Sigmoid colon (tissue), 7 donors: ENCODE results near the gene SNRNP40. TPM values are rescaled to one million over a fixed set of nuclear protein-coding genes. Genes with fewer than 3 reads are reported as not detected.

Experiments used
- DNase-seq: peaks from one replicate; pipeline ENCODE4 v3.0.0-alpha.2; 2019
- H3K27ac ChIP-seq, 4 donors: fragments of 200-600 bp; sonication (generic); one replicate each; pipeline ENCODE4 v1.5.1; 2016 to 2019; ENCODE audit warnings: mild to moderate bottlenecking in 1 of 4
- H3K27me3 ChIP-seq, 3 donors: fragments of 200-600 bp; sonication (generic); one replicate each; pipeline ENCODE4 v1.5.1; 2019; ENCODE audit warnings: mild to moderate bottlenecking in 1 of 3
- H3K36me3 ChIP-seq, 4 donors: fragments of 200-600 bp; sonication (generic); one replicate each; pipeline ENCODE4 v1.5.1; 2016 to 2019
- H3K4me1 ChIP-seq, 4 donors: fragments of 200-600 bp; sonication (generic); one replicate each; pipeline ENCODE4 v1.5.1; 2017 to 2019
- H3K4me3 ChIP-seq, 4 donors: fragments of 200-600 bp; sonication (generic); one replicate each; pipeline ENCODE4 v1.5.1; 2017 to 2019; ENCODE audit warnings: mild to moderate bottlenecking in 2 of 4, moderate library complexity in 1 of 4
- H3K9me3 ChIP-seq, 4 donors: fragments of 200-600 bp in 3 of 4; sonication (generic) in 3 of 4; one replicate each; pipeline versions ENCODE4 v1.5.1 to v1.6.1; 2013 to 2019
- CTCF ChIP-seq, 4 experiments: fragments of 450-650 bp in 3 of 4; fragments of 200-600 bp in 1 of 4; IDR thresholded peaks; one replicate each; pipeline ENCODE4 v1.5.1; 2016 to 2019; ENCODE audit warnings: antibody characterized with exemption in 4 of 4, mild to moderate bottlenecking in 3 of 4, moderate library complexity in 2 of 4
- EP300 ChIP-seq, 4 donors: sonication (generic); formaldehyde crosslinking; IDR thresholded peaks; one replicate each; pipeline ENCODE4 v1.6.1; 2017; ENCODE audit warnings: antibody characterized with exemption in 4 of 4
- POLR2A ChIP-seq, 2 donors: fragments of 450-650 bp; IDR thresholded peaks; one replicate each; pipeline ENCODE4 v1.6.1; 2016; ENCODE audit warnings: antibody characterized with exemption in 2 of 2, mild to moderate bottlenecking in 2 of 2, moderate library complexity in 2 of 2
- POLR2AphosphoS5 ChIP-seq, 4 donors: sonication (generic); formaldehyde crosslinking; IDR thresholded peaks; one replicate each; pipeline ENCODE4 v1.6.1; 2017; ENCODE audit warnings: antibody characterized with exemption in 4 of 4
- WGBS, 2 donors: extraction: QIAGEN DNeasy Blood & Tissue Kit; methylation state at CpG; one replicate each; pipeline ENCODE4 v1.1.7; 2013; 5-methylcytosine and 5-hydroxymethylcytosine counted together
- intact Hi-C: fragments of 100-400 bp; cut with DNase I; formaldehyde crosslinking; loops from one replicate; pipeline ENCODE4 v1.15.1; 2023
- polyA plus RNA-seq, 3 donors: library from polyadenylated mRNA; stranded (reverse); fragments of 200-250 nt; gene quantifications; one replicate each; pipeline ENCODE4 v1.2.3, GENCODE V29; 2013
- total RNA-seq, 4 donors: library from RNA; depleted of rRNA; stranded (reverse); fragments of >200 nt; gene quantifications; one replicate each; pipeline ENCODE4 v1.1.0, GENCODE V29; 2016
- donor health status: healthy with polysubstance abuse.
- donor health status: Bipolar disorder and iron deficiency.
- donor health status: healthy.

The SNRNP40 gene
- 10 to 100 TPM; 19.4 to 36.4 (median 30.3) TPM for total RNA-seq
- 10 to 100 TPM; 21.0 to 36.2 (median 23.4) TPM for polyA plus RNA-seq

- Histone ChIP-seq H3K27ac (peak within 1 kb of the TSS; percentile 90 to 94 (median 92)), H3K4me3 (peak within 1 kb of the TSS; percentile 76 to 91 (median 83)), H3K4me1 (peaks cover 0 to 47% (median 30%) of the 10 kb centered on the region in 4 donors), H3K27me3 (no peaks in the 10 kb centered on the region), H3K9me3 (no peaks in the 10 kb centered on the region), H3K36me3 (peaks cover 0 to 30% (median 9%) of the 10 kb centered on the region in 4 donors)
- intact Hi-C loops, result loop anchor here (5.0 to 10.0 kb wide), 2 partner anchors 134 to 232 kb away; partner anchors contain the start of gene PUM1
- DNase-seq, result peak; percentile 98
- TF ChIP-seq POLR2AphosphoS5 (IDR thresholded peaks at IDR 0.05) (peak; percentile 78 to 96 (median 90)), POLR2A (IDR thresholded peaks at IDR 0.05) (peak; percentile 62 to 70), EP300 (IDR thresholded peaks at IDR 0.05) (no peak)
- WGBS, 2 donors, result 0% methylated on average over 53 of the region's 53 CpGs
Observed at GRCh38 chr1:31296486-31297276, at the start of gene SNRNP40, which contains the start of gene ZCCHC17. Gene SNRNP40, minus strand, starts transcription at chr1:31296788. Its CDS starts 37 bp downstream, at chr1:31296751. Gene ZCCHC17, plus strand, starts transcription at chr1:31297032. Its CDS starts 13,067 bp downstream, at chr1:31310099.

GRCh38 chr1:31345635-31346034, 49.0 kb upstream of the SNRNP40 start:
- no peaks in the 10 kb centered on the region for H3K27me3 ChIP-seq
- TF ChIP-seq CTCF (IDR thresholded peaks at IDR 0.05) (no peak), POLR2A (IDR thresholded peaks at IDR 0.05) (no peak), EP300 (IDR thresholded peaks at IDR 0.05) (no peak), POLR2AphosphoS5 (IDR thresholded peaks at IDR 0.05) (no peak)
- H3K27ac ChIP-seq, result no peak overlapping the region
- DNase-seq, result no peak
- intact Hi-C loops, result no loop called here
- H3K4me1 ChIP-seq, result no peaks in the 10 kb centered on the region
- H3K36me3 ChIP-seq, result peaks cover 0 to 51% (median 16%) of the 10 kb centered on the region in 4 donors
- H3K9me3 ChIP-seq, result no peaks in the 10 kb centered on the region
- H3K4me3 ChIP-seq, result no peak overlapping the region
- 92 to 95% methylated on average over 2 of the region's 2 CpGs for WGBS, 2 donors

GRCh38 chr1:31344503-31344902, 47.9 kb upstream of the SNRNP40 start:
- Histone ChIP-seq H3K27ac (no peak overlapping the region), H3K4me1 (no peaks in the 10 kb centered on the region), H3K9me3 (no peaks in the 10 kb centered on the region), H3K27me3 (no peaks in the 10 kb centered on the region), H3K36me3 (peaks cover 0 to 44% (median 12%) of the 10 kb centered on the region in 4 donors), H3K4me3 (no peak overlapping the region)
- intact Hi-C loops, result no loop called here
- DNase-seq, result no peak
- WGBS, 2 donors, result 31 to 83% methylated on average over 1 of the region's 1 CpG
- no peak for TF ChIP-seq POLR2AphosphoS5 (IDR thresholded peaks at IDR 0.05)
- no peak for TF ChIP-seq CTCF (IDR thresholded peaks at IDR 0.05)
- no peak for TF ChIP-seq EP300 (IDR thresholded peaks at IDR 0.05)
- no peak for TF ChIP-seq POLR2A (IDR thresholded peaks at IDR 0.05)

GRCh38 chr1:31336687-31337467, 40.3 kb upstream of the SNRNP40 start:
- intact Hi-C loops, result no loop called here

More at GRCh38 chr1:31336687-31337467, 40.3 kb upstream of the SNRNP40 start:
- Histone ChIP-seq H3K9me3 (no peaks in the 10 kb centered on the region), H3K27me3 (no peaks in the 10 kb centered on the region), H3K4me3 (no peak overlapping the region), H3K27ac (no peak overlapping the region), H3K36me3 (peaks cover 0 to 19% (median 0%) of the 10 kb centered on the region in 4 donors), H3K4me1 (no peaks in the 10 kb centered on the region)
- DNase-seq, result no peak
- TF ChIP-seq EP300 (IDR thresholded peaks at IDR 0.05) (no peak), POLR2A (IDR thresholded peaks at IDR 0.05) (no peak), POLR2AphosphoS5 (IDR thresholded peaks at IDR 0.05) (no peak), CTCF (IDR thresholded peaks at IDR 0.05) (no peak)
- 83 to 86% methylated on average over 10 of the region's 10 CpGs for WGBS, 2 donors
